H1 (cell line): ENCODE data around the gene PSMF1. TPM values are rescaled to one million over a fixed set of nuclear protein-coding genes. Genes with fewer than 3 reads are reported as not detected.

Experiments
- CTCF ChIA-PET: fragments of 300-600 bp; sonication (Branson Sonifier 250); formaldehyde crosslinking; loops from one replicate; lab custom pipeline; 2021; ENCODE audit not compliant: partially characterized antibody; lab: Charles Lee
- POLR2A ChIA-PET: fragments of 300-600 bp; sonication (Branson Sonifier 250); formaldehyde crosslinking; loops from one replicate; lab custom pipeline; 2021; ENCODE audit warnings: inconsistent platforms; ENCODE audit not compliant: partially characterized antibody; lab: Charles Lee
- DNase-seq, 2 experiments: peaks; one replicate each; pipeline versions ENCODE4 v3.0.0 to v3.0.0-alpha.2; 2010 to 2022; ENCODE audit warnings: low spot score in 2 of 2, low read depth in 1 of 2, mixed read lengths in 1 of 2
- FAIRE-seq: peaks from 2 replicates; lab custom pipeline; 2011; peaks lifted over from hg19 to GRCh38; lab: Jason Lieb, UNC
- H2AFZ ChIP-seq: 2 replicates; pipeline ENCODE4 v1.8.1; 2012; ENCODE audit warnings: low read length, inconsistent platforms
- H2AK5ac ChIP-seq: 2 replicates; pipeline ENCODE4 v1.6.1; 2013; ENCODE audit warnings: low read depth, low read length
- H2BK120ac ChIP-seq: replicated peaks from 2 replicates; pipeline ENCODE3; 2013; ENCODE audit warnings: low read depth, low read length, inconsistent platforms
- H2BK12ac ChIP-seq: 2 replicates; pipeline ENCODE4 v1.6.1; 2013; ENCODE audit warnings: low read depth, low read length
- H2BK15ac ChIP-seq: 2 replicates; pipeline ENCODE4 v1.6.1; 2013; ENCODE audit warnings: low read length
- H2BK20ac ChIP-seq: 2 replicates; pipeline ENCODE4 v1.6.1; 2013; ENCODE audit warnings: low read length
- H2BK5ac ChIP-seq: 2 replicates; pipeline ENCODE4 v1.6.1; 2013; ENCODE audit warnings: low read depth, low read length
- H3K14ac ChIP-seq: 2 replicates; pipeline ENCODE4 v1.6.1; 2013; ENCODE audit warnings: inconsistent platforms; ENCODE audit not compliant: insufficient read length
- H3K18ac ChIP-seq: 2 replicates; pipeline ENCODE4 v1.6.1; 2013; ENCODE audit warnings: low read length; ENCODE audit errors: extremely low read depth
- H3K23ac ChIP-seq: 2 replicates; pipeline ENCODE4 v1.6.1; 2013; ENCODE audit warnings: inconsistent platforms; ENCODE audit not compliant: insufficient read length
- H3K23me2 ChIP-seq: 2 replicates; pipeline ENCODE4 v1.6.1; 2013; ENCODE audit warnings: low read depth, low read length
- H3K27ac ChIP-seq: 2 replicates; pipeline ENCODE4 v1.6.1; 2011; ENCODE audit warnings: low read depth, low read length, inconsistent platforms
- H3K27me3 ChIP-seq, 4 experiments: replicated peaks in 1 of 4; 1 replicate in 1 of 4; 2 replicates in 3 of 4; pipeline versions ENCODE4 v1.6.1 to v1.8.1; 2011 to 2013; ENCODE audit warnings: low read length in 3 of 4, mild to moderate bottlenecking in 3 of 4, inconsistent platforms in 2 of 4, mixed read lengths in 2 of 4, moderate library complexity in 1 of 4; ENCODE audit not compliant: control insufficient read depth in 3 of 4, insufficient read depth in 3 of 4; ENCODE audit errors: extremely low read depth in 1 of 4
- H3K36me3 ChIP-seq, 4 experiments: 2 replicates each; pipeline versions ENCODE4 v1.6.1 to v1.8.1; 2011 to 2013; ENCODE audit warnings: mild to moderate bottlenecking in 4 of 4, low read length in 3 of 4, moderate library complexity in 2 of 4, control low read depth in 1 of 4, inconsistent platforms in 1 of 4; ENCODE audit not compliant: insufficient read depth in 4 of 4, control insufficient read depth in 2 of 4
- H3K4ac ChIP-seq: replicated peaks from 2 replicates; pipeline ENCODE3; 2013; ENCODE audit warnings: low read length, low read depth, mixed read lengths, inconsistent platforms; ENCODE audit not compliant: insufficient read length
- H3K4me1 ChIP-seq, 4 experiments: replicated peaks in 1 of 4; 1 replicate in 1 of 4; 2 replicates in 3 of 4; pipeline versions ENCODE4 v1.6.1 to v1.8.1; 2011 to 2013; ENCODE audit warnings: low read length in 3 of 4, inconsistent platforms in 2 of 4, mixed read lengths in 1 of 4; ENCODE audit not compliant: insufficient read depth in 4 of 4, control insufficient read depth in 3 of 4
- H3K4me2 ChIP-seq, 2 experiments: 2 replicates each; pipeline versions ENCODE4 v1.6.1 to v1.8.1; 2011 to 2013; ENCODE audit warnings: low read depth in 2 of 2, low read length in 2 of 2, control low read depth in 1 of 2, inconsistent platforms in 1 of 2, mild to moderate bottlenecking in 1 of 2; ENCODE audit not compliant: insufficient read depth in 1 of 2
- H3K4me3 ChIP-seq, 4 experiments: fragments of 200-600, 300-600 bp in 1 of 4; sonication (generic), shearing (Covaris generic), sonication (Bioruptor Twin) in 1 of 4; 2 replicates each; pipeline versions ENCODE4 v1.5.1 to v1.8.1; 2011 to 2016; ENCODE audit warnings: low read length in 4 of 4, low read depth in 3 of 4, control low read depth in 2 of 4, inconsistent platforms in 2 of 4, mild to moderate bottlenecking in 2 of 4, mixed read lengths in 1 of 4, moderate library complexity in 1 of 4; ENCODE audit not compliant: insufficient read depth in 2 of 4; ENCODE audit errors: extremely low read depth in 1 of 4
- H3K56ac ChIP-seq: replicated peaks from 2 replicates; pipeline ENCODE3; 2013; ENCODE audit warnings: low read depth, mild to moderate bottlenecking, mixed read lengths, low read length, inconsistent platforms; ENCODE audit not compliant: insufficient read length
- H3K79me1 ChIP-seq: 2 replicates; pipeline ENCODE4 v1.6.1; 2013; ENCODE audit warnings: low read depth, low read length, control low read depth
- H3K79me2 ChIP-seq, 2 experiments: 2 replicates each; pipeline versions ENCODE4 v1.6.1 to v1.8.1; 2012 to 2013; ENCODE audit warnings: low read length in 2 of 2, mild to moderate bottlenecking in 2 of 2, inconsistent platforms in 1 of 2; ENCODE audit not compliant: insufficient read depth in 2 of 2, control insufficient read depth in 1 of 2
- H3K9ac ChIP-seq, 4 experiments: replicated peaks in 1 of 4; 1 replicate in 1 of 4; 2 replicates in 3 of 4; pipeline versions ENCODE4 v1.6.1 to v1.8.1; 2011 to 2013; ENCODE audit warnings: low read depth in 3 of 4, low read length in 3 of 4, control low read depth in 2 of 4, mild to moderate bottlenecking in 2 of 4, moderate library complexity in 2 of 4, inconsistent platforms in 1 of 4; ENCODE audit errors: extremely low read depth in 1 of 4
- H3K9me3 ChIP-seq, 2 experiments: 2 replicates each; pipeline versions ENCODE4 v1.6.1 to v1.8.1; 2012 to 2013; ENCODE audit warnings: mild to moderate bottlenecking in 2 of 2, moderate library complexity in 2 of 2, control low read depth in 1 of 2, inconsistent platforms in 1 of 2, low read depth in 1 of 2, low read length in 1 of 2, mixed read lengths in 1 of 2; ENCODE audit not compliant: insufficient read depth in 2 of 2
- H4K20me1 ChIP-seq, 2 experiments: replicated peaks in 1 of 2; 2 replicates each; pipeline versions ENCODE3 to v1.8.1; 2011 to 2013; ENCODE audit warnings: inconsistent platforms in 2 of 2, low read length in 2 of 2, mild to moderate bottlenecking in 1 of 2; ENCODE audit not compliant: insufficient read depth in 2 of 2, control insufficient read depth in 1 of 2
- H4K5ac ChIP-seq: 2 replicates; pipeline ENCODE4 v1.6.1; 2013; ENCODE audit warnings: low read length, low read depth, mixed read lengths, inconsistent platforms; ENCODE audit not compliant: insufficient read length
- H4K8ac ChIP-seq: 2 replicates; pipeline ENCODE4 v1.8.0; 2013; ENCODE audit warnings: mild to moderate bottlenecking, moderate library complexity, low read length, inconsistent platforms; ENCODE audit not compliant: insufficient read depth; ENCODE audit errors: extremely low read depth
- H4K91ac ChIP-seq: replicated peaks from 2 replicates; pipeline ENCODE3; 2013; ENCODE audit warnings: low read length, mixed read lengths, inconsistent platforms; ENCODE audit not compliant: insufficient read length
- EGR1 ChIP-seq: IDR thresholded peaks from 2 replicates; pipeline ENCODE4 v1.6.1; 2011; ENCODE audit warnings: low read depth, low read length, borderline replicate concordance
- NRF1 ChIP-seq: IDR thresholded peaks from 2 replicates; pipeline ENCODE4 v1.6.1; 2011; ENCODE audit warnings: mild to moderate bottlenecking, low read depth, low read length, improper control_type of control experiment
- SRF ChIP-seq: IDR thresholded peaks from 2 replicates; pipeline ENCODE4 v1.6.1; 2011; ENCODE audit warnings: mild to moderate bottlenecking, low read depth, low read length, moderate library complexity
- ZNF274 ChIP-seq: IDR thresholded peaks from 2 replicates; pipeline ENCODE4 v1.7.0; 2012; ENCODE audit warnings: low read length, borderline replicate concordance; ENCODE audit errors: extremely low read depth
- WGBS, 2 experiments: shearing (Covaris generic) in 1 of 2; methylation state at CpG; one replicate each; pipeline versions ENCODE4 v1.1.6 to v1.1.7; 2013 to 2015; ENCODE audit warnings: low lambda C conversion rate in 2 of 2, mixed read lengths in 2 of 2, inconsistent platforms in 1 of 2, low coverage in 1 of 2, missing lambda C conversion rate in 1 of 2; ENCODE audit not compliant: insufficient replicate concordance in 2 of 2, insufficient coverage in 1 of 2, insufficient read length in 1 of 2; ENCODE audit errors: extremely low coverage in 1 of 2, missing lambda C conversion rate in 1 of 2; 5-methylcytosine and 5-hydroxymethylcytosine counted together
- polyA plus RNA-seq, 7 experiments: library from polyadenylated mRNA; depleted of rRNA in 3 of 7; stranded (reverse) in 5 of 7; unstranded in 2 of 7; fragments of >200 nt in 5 of 7; fragments of 200-250 nt in 2 of 7; gene quantifications; 1 replicate in 5 of 7; 2 replicates in 1 of 7; 4 replicates in 1 of 7; pipeline versions ENCODE4 v1.2.1 to v1.2.3, GENCODE V29; 2011 to 2013; ENCODE audit warnings: missing spikeins in 2 of 7, mixed read lengths in 2 of 7
- total RNA-seq: library from RNA; stranded (reverse); fragmentation: NEBNext Ultra II Directional; extraction: Animal tissue kit (Norgen Biotek cat#: 25700); gene quantifications from 2 replicates; pipeline ENCODE4 v1.2.1, GENCODE V29; 2021
- TF ChIP-seq, protein P1 (sequence below), 3 experiments: IDR thresholded peaks; 1 replicate in 2 of 3; 2 replicates in 1 of 3; pipeline versions ENCODE4 v1.5.1 to v1.6.1; 2011; ENCODE audit warnings: low read length in 3 of 3, mild to moderate bottlenecking in 3 of 3, inconsistent platforms in 2 of 3, low read depth in 1 of 3, moderate library complexity in 1 of 3; ENCODE audit not compliant: insufficient read depth in 1 of 3; ENCODE audit errors: control extremely low read depth in 1 of 3

Gene PSMF1
- total and polyA plus RNA-seq, 2 of the 8 experiments (the other 6 are each of a cell fraction or from before 2014, with no cell fraction given) = 106 to 159 TPM

DNA sequence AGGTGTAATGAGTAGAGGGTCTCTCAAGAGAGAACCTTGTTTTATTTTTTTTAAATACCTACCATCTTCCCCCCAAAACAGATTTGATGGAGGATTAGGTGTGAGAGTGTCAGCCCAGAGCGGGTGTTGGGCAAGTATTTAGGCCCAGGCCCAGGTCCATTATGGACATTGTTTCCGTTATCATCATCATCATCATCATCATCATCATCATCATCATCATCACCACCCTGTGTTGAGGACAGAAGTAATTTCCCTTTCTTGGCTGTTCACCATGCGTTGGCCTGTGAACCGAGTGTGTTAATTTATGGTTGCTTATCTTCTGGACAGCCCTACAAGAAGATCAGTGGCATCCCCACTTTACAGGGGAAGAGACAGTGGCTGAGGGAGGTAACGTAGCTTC is 28.6 kb downstream of the PSMF1 start:
- ChIA-PET POLR2A (interaction anchor here (0.7 kb wide), 1 partner anchor 18 kb away, joined by 3 read pairs; no protein-coding TSS in a partner anchor), CTCF (interaction anchor here (0.6 kb wide), 1 partner anchor 1996 kb away, joined by 3 read pairs; no protein-coding TSS in a partner anchor)
- no peak overlapping the region for H2BK5ac ChIP-seq
- H4K91ac ChIP-seq = no peak overlapping the region
- H2BK20ac ChIP-seq = no peak overlapping the region
- peaks cover 0 to 2% of the 10 kb centered on the region in 2 experiments; a peak in 1 of 4 replicates for H3K79me2 ChIP-seq
- H3K14ac ChIP-seq = no peak overlapping the region
- no peak overlapping the region for H4K8ac ChIP-seq
- H2BK12ac ChIP-seq = no peak overlapping the region
- H3K9ac ChIP-seq = no peak overlapping the region
- no peaks in the 10 kb centered on the region for H3K23me2 ChIP-seq
- no peak overlapping the region for H3K18ac ChIP-seq
- H3K27me3 ChIP-seq = no peaks in the 10 kb centered on the region
- no peak for DNase-seq
- no peak for TF ChIP-seq SRF
- TF ChIP-seq, protein P1, sequence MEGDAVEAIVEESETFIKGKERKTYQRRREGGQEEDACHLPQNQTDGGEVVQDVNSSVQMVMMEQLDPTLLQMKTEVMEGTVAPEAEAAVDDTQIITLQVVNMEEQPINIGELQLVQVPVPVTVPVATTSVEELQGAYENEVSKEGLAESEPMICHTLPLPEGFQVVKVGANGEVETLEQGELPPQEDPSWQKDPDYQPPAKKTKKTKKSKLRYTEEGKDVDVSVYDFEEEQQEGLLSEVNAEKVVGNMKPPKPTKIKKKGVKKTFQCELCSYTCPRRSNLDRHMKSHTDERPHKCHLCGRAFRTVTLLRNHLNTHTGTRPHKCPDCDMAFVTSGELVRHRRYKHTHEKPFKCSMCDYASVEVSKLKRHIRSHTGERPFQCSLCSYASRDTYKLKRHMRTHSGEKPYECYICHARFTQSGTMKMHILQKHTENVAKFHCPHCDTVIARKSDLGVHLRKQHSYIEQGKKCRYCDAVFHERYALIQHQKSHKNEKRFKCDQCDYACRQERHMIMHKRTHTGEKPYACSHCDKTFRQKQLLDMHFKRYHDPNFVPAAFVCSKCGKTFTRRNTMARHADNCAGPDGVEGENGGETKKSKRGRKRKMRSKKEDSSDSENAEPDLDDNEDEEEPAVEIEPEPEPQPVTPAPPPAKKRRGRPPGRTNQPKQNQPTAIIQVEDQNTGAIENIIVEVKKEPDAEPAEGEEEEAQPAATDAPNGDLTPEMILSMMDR (IDR thresholded peaks at IDR 0.05; ENCODE audit: control extremely low read depth in 1 of 3, insufficient read depth in 1 of 3, low read depth in 1 of 3, low read length in 3 of 3) = no peak
- TF ChIP-seq NRF1 = no peak
- no peak for TF ChIP-seq EGR1
- TF ChIP-seq ZNF274 = no peak
- H2BK120ac ChIP-seq = no peak overlapping the region
- no peak overlapping the region for H2AFZ ChIP-seq
- H3K9me3 ChIP-seq = no peaks in the 10 kb centered on the region
- H4K20me1 ChIP-seq = no peaks in the 10 kb centered on the region
- H3K4me3 ChIP-seq = no peak overlapping the region
- no peak overlapping the region for H3K23ac ChIP-seq
- H3K36me3 ChIP-seq = peaks cover 0 to 18% (median 2%) of the 10 kb centered on the region in 4 experiments; a peak in 4 of 8 replicates
- WGBS, 2 experiments = 93% methylated on average over 5 of the region's 5 CpGs; no CpG with 5 or more reads in 1 of the 2 experiments
- H3K56ac ChIP-seq = no peak overlapping the region
- H3K4ac ChIP-seq = no peak overlapping the region
- H3K4me2 ChIP-seq = no peak overlapping the region
- H3K79me1 ChIP-seq = peaks cover 7% of the 10 kb centered on the region; the same call in 1 of the 2 replicates
- no peak overlapping the region for H2AK5ac ChIP-seq
- H4K5ac ChIP-seq = no peak overlapping the region
- no peak for FAIRE-seq
- H3K27ac ChIP-seq = no peak overlapping the region
- H3K4me1 ChIP-seq = no peaks in the 10 kb centered on the region
- H2BK15ac ChIP-seq = no peak overlapping the region
